IgD-negative memory B cell (primary cell): ENCODE measurements around the gene UTP14A. TPM values are rescaled to one million over a fixed set of nuclear protein-coding genes. Genes with fewer than 3 reads are reported as not detected.
A peak's percentile ranks its signal among the peaks of the same experiment; 100 is the strongest.

Experiments
- H3K27ac Mint-ChIP-seq, 3 donors: one replicate each; pipeline ENCODE4 v1.8.0; 2020 to 2022; ENCODE audit warnings: mild to moderate bottlenecking in 3 of 3, mixed read lengths in 3 of 3, moderate library complexity in 1 of 3
- H3K27me3 Mint-ChIP-seq: one replicate; pipeline ENCODE4 v1.8.0; 2021; ENCODE audit warnings: mixed read lengths
- H3K36me3 Mint-ChIP-seq: one replicate; pipeline ENCODE4 v1.8.0; 2020; ENCODE audit warnings: mild to moderate bottlenecking, mixed read lengths
- H3K4me1 Mint-ChIP-seq, 3 donors: one replicate each; pipeline ENCODE4 v1.8.0; 2020 to 2022; ENCODE audit warnings: mixed read lengths in 3 of 3, mild to moderate bottlenecking in 1 of 3
- H3K4me3 Mint-ChIP-seq, 4 donors: one replicate each; pipeline ENCODE4 v1.8.0; 2020 to 2022; ENCODE audit warnings: mild to moderate bottlenecking in 4 of 4, mixed read lengths in 4 of 4, moderate library complexity in 3 of 4
- H3K9me3 Mint-ChIP-seq, 3 donors: one replicate each; pipeline ENCODE4 v1.8.0; 2020 to 2021; ENCODE audit warnings: mixed read lengths in 3 of 3, mild to moderate bottlenecking in 1 of 3
- polyA plus RNA-seq: library from polyadenylated mRNA; unstranded; fragments of 300-500 nt; fragmentation: Illumina TruSeq; gene quantifications from one replicate; pipeline ENCODE4 v1.2.3, GENCODE V29; 2021

Gene UTP14A
- polyA plus RNA-seq, 1 donor from 2014 or later, result 15.9 TPM

- Mint-ChIP-seq H3K27ac (peak overlapping the region in 1 of 3 donors; percentile 67), H3K36me3 (no peaks in the 10 kb centered on the region), H3K9me3 (no peaks in the 10 kb centered on the region), H3K4me1 (peaks cover 10 to 24% (median 16%) of the 10 kb centered on the region in 3 donors), H3K4me3 (peak overlapping the region in 1 of 4 donors; percentile 20), H3K27me3 (no peaks in the 10 kb centered on the region)
These were observed 53.0 kb downstream of the UTP14A start for GRCh38 chrX:129958814-129959492.

DNA sequence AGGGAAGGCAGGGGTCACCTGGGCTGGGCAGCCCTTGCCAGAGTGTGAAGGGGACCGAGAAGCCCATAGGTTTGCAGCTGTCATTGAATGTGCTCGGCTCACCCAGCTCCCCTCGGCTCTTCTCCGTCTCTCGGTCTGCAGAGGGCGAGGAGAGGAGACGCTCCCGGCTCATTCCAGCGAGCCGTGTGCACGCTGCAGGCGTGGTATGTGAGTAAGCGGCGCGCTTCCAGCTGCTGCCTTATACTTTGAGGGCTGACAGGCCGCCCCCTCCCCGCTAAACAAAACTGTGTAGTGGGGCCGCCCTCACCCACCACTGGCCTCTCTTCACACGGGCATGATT is 53.5 kb downstream of the UTP14A start:
- Mint-ChIP-seq H3K4me1 (peaks cover 10 to 19% (median 16%) of the 10 kb centered on the region in 3 donors), H3K36me3 (no peaks in the 10 kb centered on the region), H3K9me3 (no peaks in the 10 kb centered on the region), H3K4me3 (no peak overlapping the region), H3K27ac (no peak overlapping the region), H3K27me3 (no peaks in the 10 kb centered on the region)

DNA sequence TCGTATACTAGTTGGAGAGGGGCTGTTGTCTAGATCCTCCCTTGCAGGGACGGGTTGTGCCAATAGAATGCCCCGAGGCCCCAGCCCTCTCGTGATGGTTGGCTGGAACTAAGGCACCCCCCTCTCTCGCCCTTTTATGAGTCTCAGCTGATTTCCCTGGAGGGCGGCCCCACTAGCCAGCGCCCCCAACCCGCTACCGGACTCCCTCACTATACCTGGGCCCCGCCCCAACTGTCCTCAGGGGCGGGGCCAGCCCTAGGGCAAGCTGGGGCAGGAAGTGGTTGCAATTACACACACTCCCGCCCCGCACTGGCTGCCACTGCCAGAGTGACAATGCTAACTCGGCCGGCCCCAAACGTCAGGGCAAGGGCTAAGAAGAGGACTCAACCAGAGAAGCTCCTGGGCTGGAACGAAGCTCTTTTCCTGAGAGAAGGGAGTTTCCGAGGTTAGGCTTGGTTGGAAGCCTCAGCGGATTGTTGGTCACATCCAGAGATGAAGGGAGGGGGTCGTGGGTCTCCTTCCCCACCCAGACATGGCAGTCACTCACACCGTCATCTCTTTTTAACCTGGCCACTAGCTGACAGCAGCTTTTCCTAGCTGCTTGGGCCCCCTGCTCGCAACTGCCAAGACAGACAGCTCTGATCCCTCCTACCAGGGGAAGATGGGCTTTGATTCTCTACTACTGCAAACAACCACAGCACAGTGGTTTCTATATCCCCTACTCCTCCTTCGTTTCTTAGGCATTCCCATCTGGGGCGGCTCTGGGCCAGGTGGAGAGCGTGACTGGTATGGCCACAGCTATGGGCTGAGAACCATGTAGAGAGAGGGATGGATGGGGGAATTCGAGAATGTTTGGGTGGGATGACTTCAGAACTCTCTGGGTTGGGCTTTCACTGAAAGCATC is 55.5 kb downstream of the UTP14A start:
- Mint-ChIP-seq H3K27ac (peak overlapping the region; percentile 41 to 85 (median 74)), H3K4me3 (peak overlapping the region; percentile 70 to 85 (median 78)), H3K9me3 (no peaks in the 10 kb centered on the region), H3K36me3 (no peaks in the 10 kb centered on the region), H3K27me3 (no peaks in the 10 kb centered on the region), H3K4me1 (peaks cover 10 to 15% (median 11%) of the 10 kb centered on the region in 3 donors)

DNA sequence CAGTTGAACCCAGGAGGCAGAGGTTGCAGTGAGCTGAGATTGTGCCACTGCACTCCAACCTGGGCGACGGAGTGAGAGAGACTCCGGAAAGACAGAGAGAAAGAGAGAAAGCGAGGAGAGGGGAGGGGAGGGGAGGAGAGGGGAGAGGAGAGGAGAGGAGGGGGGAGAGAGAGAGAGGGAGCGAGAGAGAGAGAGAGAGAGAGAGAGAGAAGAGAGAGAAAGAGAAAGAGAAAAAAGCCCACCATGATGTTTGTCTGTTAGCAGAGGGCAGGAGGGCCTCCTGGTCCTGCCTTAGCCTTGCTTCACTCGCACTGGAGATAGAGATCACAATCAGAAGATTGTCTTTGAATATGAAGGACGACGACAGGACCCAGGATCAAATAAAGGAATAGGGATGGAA is 57.8 kb downstream of the UTP14A start:
- H3K27me3 Mint-ChIP-seq, result no peaks in the 10 kb centered on the region
- no peaks in the 10 kb centered on the region for H3K36me3 Mint-ChIP-seq
- no peak overlapping the region for H3K27ac Mint-ChIP-seq
- no peak overlapping the region for H3K4me3 Mint-ChIP-seq
- H3K4me1 Mint-ChIP-seq, result peaks cover 4 to 11% (median 8%) of the 10 kb centered on the region in 3 donors
- no peaks in the 10 kb centered on the region for H3K9me3 Mint-ChIP-seq

- H3K9me3 Mint-ChIP-seq, result no peaks in the 10 kb centered on the region
- no peaks in the 10 kb centered on the region for H3K27me3 Mint-ChIP-seq
- peaks cover 4 to 11% (median 7%) of the 10 kb centered on the region in 3 donors for H3K4me1 Mint-ChIP-seq
- H3K4me3 Mint-ChIP-seq, result no peak overlapping the region
- H3K27ac Mint-ChIP-seq, result no peak overlapping the region
- no peaks in the 10 kb centered on the region for H3K36me3 Mint-ChIP-seq
These were observed 59.2 kb downstream of the UTP14A start for GRCh38 chrX:129965166-129965565.

- Mint-ChIP-seq H3K36me3 (peaks cover 3% of the 10 kb centered on the region), H3K4me1 (no peaks in the 10 kb centered on the region), H3K27ac (no peak overlapping the region), H3K9me3 (no peaks in the 10 kb centered on the region), H3K27me3 (peaks cover 5% of the 10 kb centered on the region), H3K4me3 (no peak overlapping the region)
These were observed 63.0 kb downstream of the UTP14A start for GRCh38 chrX:129968968-129969367.

DNA sequence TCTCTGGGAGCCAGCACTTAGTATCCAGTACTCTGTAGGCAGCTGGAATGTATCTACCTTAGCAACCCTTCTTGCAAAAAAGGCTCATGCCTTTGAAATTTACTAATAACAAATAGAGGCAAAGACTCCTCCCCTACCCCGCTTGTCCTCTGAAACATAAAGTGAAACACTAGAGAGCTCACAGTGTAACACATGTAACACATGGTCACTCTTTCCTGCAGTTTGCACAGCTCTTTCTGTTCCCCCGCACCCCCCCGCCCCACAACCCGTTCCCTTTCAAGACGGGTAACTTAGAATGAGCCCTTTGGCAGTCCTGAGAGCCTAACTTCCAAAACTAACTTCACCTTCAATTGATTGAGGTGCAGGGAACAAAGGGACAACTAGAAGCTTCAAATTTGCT is 70.5 kb downstream of the UTP14A start:
- H3K4me1 Mint-ChIP-seq, result peaks cover 0 to 4% (median 2%) of the 10 kb centered on the region in 3 donors
- H3K27me3 Mint-ChIP-seq, result peaks cover 6% of the 10 kb centered on the region
- no peak overlapping the region for H3K27ac Mint-ChIP-seq
- no peak overlapping the region for H3K4me3 Mint-ChIP-seq
- no peaks in the 10 kb centered on the region for H3K9me3 Mint-ChIP-seq
- H3K36me3 Mint-ChIP-seq, result peaks cover 1% of the 10 kb centered on the region

Other genes starting within 250 kb of the UTP14A start
- gene XPNPEP2, start 167.2 kb upstream of the UTP14A start, polyA plus RNA-seq, result 0.26 TPM
- gene SASH3, start 126.2 kb upstream of the UTP14A start, polyA plus RNA-seq, result 203 TPM
- 4.8 TPM for gene ZDHHC9, start 62.3 kb upstream of the UTP14A start, polyA plus RNA-seq
- gene BCORL1, start 76.5 kb downstream of the UTP14A start, polyA plus RNA-seq, result 3.2 TPM
- gene ELF4, start 204.3 kb downstream of the UTP14A start, polyA plus RNA-seq, result 15.6 TPM